Right cardiac atrium (tissue), 5 donors: Measurements from ENCODE around the gene ABHD11. TPM values are rescaled to one million over a fixed set of nuclear protein-coding genes. Genes with fewer than 3 reads are reported as not detected.

ENCODE experiments used
- ATAC-seq, 2 donors: fragments of 200-7000 bp; cut with Tn5 transposase; one replicate each; pipeline versions ENCODE4 v1.8.0 to v1.9.1; 2020; ENCODE audit warnings: moderate library complexity in 2 of 2, mild to moderate bottlenecking in 1 of 2
- DNase-seq, 3 donors: peaks; one replicate each; pipeline ENCODE4 v3.0.0-alpha.2; 2020
- H3K27ac ChIP-seq: one replicate; pipeline ENCODE4 v1.5.1; 2013; ENCODE audit warnings: mild to moderate bottlenecking, low read length, control low read depth, moderate library complexity
- H3K27me3 ChIP-seq: one replicate; pipeline ENCODE4 v1.6.1; 2013; ENCODE audit not compliant: control insufficient read depth, insufficient read depth
- H3K4me1 ChIP-seq: one replicate; pipeline ENCODE4 v1.6.1; 2013; ENCODE audit warnings: low read length; ENCODE audit not compliant: control insufficient read depth, insufficient read depth
- H3K4me3 ChIP-seq: one replicate; pipeline ENCODE4 v1.5.1; 2013; ENCODE audit warnings: low read length, control low read depth
- H3K9me3 ChIP-seq: one replicate; pipeline ENCODE4 v1.6.1; 2013; ENCODE audit warnings: low read length; ENCODE audit not compliant: control insufficient read depth
- WGBS: extraction: QIAGEN DNeasy Blood & Tissue Kit; methylation state at CpG from one replicate; pipeline ENCODE4 v1.1.7; 2013; 5-methylcytosine and 5-hydroxymethylcytosine counted together
- intact Hi-C, 4 donors: fragments of 100-400 bp; cut with DNase I; formaldehyde crosslinking; loops; one replicate each; pipeline versions ENCODE4 v1.11.0 to v1.14.0; 2022 to 2023
- polyA plus RNA-seq: library from polyadenylated mRNA; stranded (reverse); fragments of 200-250 nt; gene quantifications from one replicate; pipeline ENCODE4 v1.2.3, GENCODE V29; 2013
- total RNA-seq, 4 donors: library from RNA; stranded (reverse); fragmentation: NEBNext Ultra II Directional; extraction: Animal tissue kit (Norgen Biotek cat#: 25700); gene quantifications; one replicate each; pipeline ENCODE4 v1.2.1, GENCODE V29; 2021
- donor health status: healthy with polysubstance abuse.
- donor health status: DM: no; HTN: yes; CAD: no.
- donor health status: DM: no; HTN: no; CAD: no.
- donor health status: DM: no; HTN: yes; CAD: no; lungs with severe emphysema.
- donor health status: DM: yes; HTN: yes; CAD: no.

ABHD11 gene
- total and polyA plus RNA-seq, 5 donors = 21.1 to 31.2 (median 25.1) TPM

GRCh38 chr7:73742338-73742752 lies 3.7 kb upstream of the ABHD11 start:
- 54% methylated on average over 7 of the region's 7 CpGs for WGBS
- Histone ChIP-seq H3K4me1 (peaks cover 5% of the 10 kb centered on the region), H3K27ac (no peak overlapping the region), H3K9me3 (no peaks in the 10 kb centered on the region), H3K4me3 (no peak overlapping the region), H3K27me3 (no peaks in the 10 kb centered on the region)
- DNase-seq (no peak), ATAC-seq (no peak)
- intact Hi-C loops = no loop called here

GRCh38 chr7:73741600-73741999 lies 3.0 kb upstream of the ABHD11 start:
- ATAC-seq (no peak), DNase-seq (no peak)
- Histone ChIP-seq H3K4me3 (no peak overlapping the region), H3K27ac (no peak overlapping the region), H3K27me3 (no peaks in the 10 kb centered on the region), H3K9me3 (no peaks in the 10 kb centered on the region), H3K4me1 (peaks cover 5% of the 10 kb centered on the region)
- 88% methylated on average over 5 of the region's 5 CpGs for WGBS
- intact Hi-C loops = no loop called here

DNA sequence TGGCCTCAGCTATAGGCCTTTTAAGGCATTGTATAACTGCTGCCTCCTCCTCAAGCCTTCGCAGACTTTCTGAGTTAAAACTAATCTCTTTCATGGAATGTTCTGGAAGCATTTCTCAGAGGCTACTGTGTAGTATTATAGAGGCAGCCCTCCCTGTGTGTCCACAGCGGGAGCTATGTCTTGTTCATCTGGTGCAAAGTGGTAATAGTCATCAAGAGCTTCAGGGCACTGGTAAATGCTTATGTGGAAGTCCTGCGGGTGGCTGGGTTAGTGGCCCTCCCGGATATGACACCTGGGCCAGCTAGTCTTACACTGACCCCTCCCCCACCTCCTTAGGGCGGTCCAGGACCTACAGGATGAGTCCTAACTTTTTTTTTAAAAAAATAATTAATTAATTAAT lies 2.2 kb upstream of the ABHD11 start:
- H3K27ac ChIP-seq = no peak overlapping the region
- H3K9me3 ChIP-seq = no peaks in the 10 kb centered on the region
- peaks cover 5% of the 10 kb centered on the region for H3K4me1 ChIP-seq
- ATAC-seq (no peak), DNase-seq (no peak)
- intact Hi-C loops = no loop called here
- 68% methylated on average over 5 of the region's 5 CpGs for WGBS
- H3K27me3 ChIP-seq = no peaks in the 10 kb centered on the region
- no peak overlapping the region for H3K4me3 ChIP-seq

- WGBS = 82% methylated on average over 7 of the region's 7 CpGs
- no peak overlapping the region for H3K4me3 ChIP-seq
- no peaks in the 10 kb centered on the region for H3K27me3 ChIP-seq
- ATAC-seq (no peak), DNase-seq (no peak)
- intact Hi-C loops = no loop called here
- no peak overlapping the region for H3K27ac ChIP-seq
- peaks cover 5% of the 10 kb centered on the region for H3K4me1 ChIP-seq
- H3K9me3 ChIP-seq = no peaks in the 10 kb centered on the region
These were observed 1.6 kb upstream of the ABHD11 start for GRCh38 chr7:73740212-73740611.

DNA sequence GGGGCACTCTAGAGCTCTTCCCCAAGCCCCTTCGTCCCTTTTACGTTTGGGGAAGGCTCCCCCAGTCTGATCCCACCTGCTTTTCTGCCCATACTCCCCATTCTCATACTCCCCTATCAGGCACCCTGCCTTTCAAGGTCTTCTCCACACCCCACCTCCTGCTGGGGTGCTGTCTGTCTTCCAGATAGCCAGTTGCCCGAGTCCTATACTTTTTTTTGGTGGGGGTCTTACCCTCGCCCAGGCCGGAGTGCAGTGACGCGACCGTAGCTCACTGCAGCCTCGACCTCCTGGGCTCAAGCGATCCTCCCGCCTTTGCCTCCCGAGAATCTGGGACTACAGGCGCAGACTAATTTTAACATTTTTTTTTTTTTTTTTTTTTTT lies 775 bp upstream of the ABHD11 start:
- DNase-seq (peak in 1 of 3 donors; percentile 64), ATAC-seq (no peak)
- Histone ChIP-seq H3K4me3 (peak overlapping the region; percentile 42), H3K27ac (no peak overlapping the region), H3K4me1 (peaks cover 5% of the 10 kb centered on the region), H3K27me3 (no peaks in the 10 kb centered on the region), H3K9me3 (no peaks in the 10 kb centered on the region)
- 51% methylated on average over 13 of the region's 13 CpGs for WGBS
- intact Hi-C loops = no loop called here

GRCh38 chr7:73738220-73738611 lies 386 bp downstream of the ABHD11 start:
- Histone ChIP-seq H3K27ac (peak overlapping the region; percentile 54), H3K4me3 (peak overlapping the region; percentile 42), H3K9me3 (no peaks in the 10 kb centered on the region), H3K4me1 (peaks cover 5% of the 10 kb centered on the region), H3K27me3 (no peaks in the 10 kb centered on the region)
- under 1% methylated on average over 24 of the region's 24 CpGs for WGBS
- intact Hi-C loops = no loop called here
- ATAC-seq (peak; percentile 44 to 63), DNase-seq (peak in 2 of 3 donors; percentile 57 to 85)

DNA sequence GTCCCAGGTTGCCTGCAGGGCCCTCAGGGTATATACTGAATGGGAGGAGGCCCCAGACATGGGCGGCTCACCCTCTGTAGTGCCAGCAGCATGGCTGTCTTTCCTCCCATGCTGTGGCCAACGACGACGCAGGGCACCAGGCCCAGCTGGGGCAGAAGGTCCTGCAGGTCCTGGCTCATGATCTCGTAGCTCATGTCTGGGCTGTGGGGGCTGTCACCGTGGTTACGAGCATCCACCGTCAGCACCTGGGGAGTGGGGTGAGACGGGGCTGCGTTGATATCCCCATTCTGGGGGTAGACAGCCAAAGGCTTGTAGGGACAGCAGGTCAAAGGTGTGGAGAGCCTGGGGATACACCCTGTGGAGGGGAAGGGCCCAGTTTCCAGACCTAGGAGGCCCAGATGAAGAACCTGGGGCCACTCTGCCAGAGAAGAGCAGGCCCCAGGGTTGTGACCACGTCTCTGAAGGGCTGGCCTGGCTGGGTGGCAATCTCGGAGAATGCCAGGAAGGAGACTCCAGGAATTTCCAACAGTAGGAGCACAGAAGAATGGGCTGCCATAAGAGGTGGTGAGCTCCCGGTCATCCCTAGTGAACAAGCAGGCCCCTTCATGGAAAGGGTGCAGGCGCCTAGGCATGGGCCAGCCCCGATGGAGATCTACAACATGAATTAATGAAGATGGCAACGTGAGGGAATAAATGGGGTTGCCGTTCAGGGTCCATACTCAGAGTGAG lies 947 bp downstream of the ABHD11 start:
- no peaks in the 10 kb centered on the region for H3K9me3 ChIP-seq
- no peak for ATAC-seq
- 74% methylated on average over 17 of the region's 17 CpGs for WGBS
- H3K27me3 ChIP-seq = no peaks in the 10 kb centered on the region
- H3K27ac ChIP-seq = no peak overlapping the region
- DNase-seq = peak; percentile 25 to 61 (median 60)
- H3K4me3 ChIP-seq = peak overlapping the region; percentile 42
- H3K4me1 ChIP-seq = peaks cover 1% of the 10 kb centered on the region
- intact Hi-C loops = no loop called here

DNA sequence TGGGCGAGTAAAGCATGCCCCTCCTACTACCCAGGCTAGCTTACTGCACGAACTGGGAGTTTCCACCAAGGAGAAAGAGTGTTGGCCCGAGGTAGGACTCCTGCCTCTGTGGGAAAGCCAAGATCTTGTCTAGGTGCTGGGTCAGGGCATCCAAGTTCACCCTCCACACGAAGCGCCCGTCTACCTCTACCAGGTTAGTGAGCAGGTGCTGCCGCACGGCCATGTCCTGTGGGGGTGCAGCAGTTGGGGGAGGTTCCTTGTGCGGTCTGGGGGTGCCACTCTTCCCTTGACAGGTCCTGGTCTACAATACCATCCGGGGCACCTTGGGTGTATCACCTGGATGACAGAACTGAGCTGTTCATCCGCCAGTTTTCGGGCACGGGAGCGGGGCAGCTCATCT lies 1.7 kb downstream of the ABHD11 start:
- H3K27me3 ChIP-seq = no peaks in the 10 kb centered on the region
- H3K4me1 ChIP-seq = no peaks in the 10 kb centered on the region
- intact Hi-C loops = no loop called here
- 96% methylated on average over 14 of the region's 14 CpGs for WGBS
- H3K27ac ChIP-seq = no peak overlapping the region
- no peak overlapping the region for H3K4me3 ChIP-seq
- no peaks in the 10 kb centered on the region for H3K9me3 ChIP-seq
- no peak for DNase-seq
- no peak for ATAC-seq

- Histone ChIP-seq H3K9me3 (no peaks in the 10 kb centered on the region), H3K4me1 (no peaks in the 10 kb centered on the region), H3K27me3 (no peaks in the 10 kb centered on the region), H3K27ac (no peak overlapping the region), H3K4me3 (no peak overlapping the region)
- intact Hi-C loops = no loop called here
- 93% methylated on average over 8 of the region's 8 CpGs for WGBS
- ATAC-seq = no peak
- DNase-seq = peak in 2 of 3 donors; percentile 56 to 62
These were observed 3.1 kb downstream of the ABHD11 start for GRCh38 chr7:73735528-73735905.

DNA sequence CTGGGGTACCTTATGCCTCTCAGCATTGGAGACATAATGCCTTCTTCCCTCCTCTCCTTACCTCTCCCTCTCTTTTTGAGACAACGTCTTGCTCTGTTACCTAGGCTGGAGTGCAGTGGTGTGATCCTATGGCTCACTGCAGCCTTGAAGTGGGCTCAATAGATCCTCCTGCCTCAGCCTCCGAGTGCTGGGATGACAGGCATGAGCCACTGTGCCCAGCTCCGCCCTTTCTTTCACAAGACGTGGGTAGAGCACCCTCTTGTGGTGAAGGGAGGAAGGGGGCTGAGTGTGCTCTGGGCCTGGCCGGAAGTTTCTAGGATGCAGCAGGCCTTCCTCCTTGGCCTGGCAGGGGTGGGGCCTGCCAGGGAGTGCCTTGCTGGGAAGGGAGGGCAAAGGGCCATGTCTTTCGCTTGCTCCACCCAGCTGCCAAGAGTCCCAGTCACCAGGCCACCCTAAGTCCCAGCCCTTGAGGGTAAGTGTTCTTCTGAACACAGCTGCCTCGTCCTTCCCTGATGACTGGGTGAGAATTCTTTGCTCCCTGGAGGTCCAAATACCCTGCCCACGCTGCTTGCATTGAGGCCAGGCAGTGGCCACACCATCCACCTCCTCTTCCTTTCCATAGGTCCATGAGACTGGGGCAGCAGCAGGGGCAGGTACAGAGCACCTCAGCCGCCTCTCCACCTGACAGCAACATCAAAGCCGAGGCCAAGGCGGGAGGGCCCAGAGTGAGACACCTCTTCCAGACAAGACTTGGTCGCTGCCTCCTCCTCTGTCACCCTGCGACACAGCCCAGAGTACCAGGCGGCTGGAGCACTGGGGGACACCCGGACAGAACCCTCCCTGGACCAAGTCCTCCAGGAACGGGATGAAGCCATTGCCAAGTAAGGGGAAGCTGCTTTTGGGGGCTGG lies 3.7 kb downstream of the ABHD11 start:
- peak; percentile 68 to 83 (median 82) for DNase-seq
- Histone ChIP-seq H3K4me3 (no peak overlapping the region), H3K27ac (no peak overlapping the region), H3K4me1 (no peaks in the 10 kb centered on the region), H3K27me3 (no peaks in the 10 kb centered on the region), H3K9me3 (no peaks in the 10 kb centered on the region)
- intact Hi-C loops = no loop called here
- WGBS = 61% methylated on average over 16 of the region's 16 CpGs
- peak; percentile 26 to 33 for ATAC-seq

GRCh38 chr7:73732397-73732796 lies 6.2 kb downstream of the ABHD11 start:
- no peak overlapping the region for H3K4me3 ChIP-seq
- intact Hi-C loops = no loop called here
- DNase-seq = no peak
- H3K27ac ChIP-seq = no peak overlapping the region
- no peaks in the 10 kb centered on the region for H3K27me3 ChIP-seq
- no peak for ATAC-seq
- H3K9me3 ChIP-seq = no peaks in the 10 kb centered on the region
- 63% methylated on average over 2 of the region's 2 CpGs for WGBS
- H3K4me1 ChIP-seq = no peaks in the 10 kb centered on the region
